Skin of body (tissue), 2 donors: Measurements from ENCODE around the gene CAV2. TPM values are rescaled to one million over a fixed set of nuclear protein-coding genes. Genes with fewer than 3 reads are reported as not detected.
A peak's percentile ranks its signal among the peaks of the same experiment; 100 is the strongest.

ENCODE experiments used
- DNase-seq: peaks from one replicate; lab custom pipeline; 2025; lab: John Stamatoyannopoulos, UW
- total RNA-seq: library from RNA; depleted of rRNA; stranded (reverse); fragments of >200 nt; gene quantifications from one replicate; pipeline ENCODE4 v1.2.3, GENCODE V29; 2014

The CAV2 gene
- total RNA-seq, 1 donor from 2014 or later, result 78.6 TPM

DNA sequence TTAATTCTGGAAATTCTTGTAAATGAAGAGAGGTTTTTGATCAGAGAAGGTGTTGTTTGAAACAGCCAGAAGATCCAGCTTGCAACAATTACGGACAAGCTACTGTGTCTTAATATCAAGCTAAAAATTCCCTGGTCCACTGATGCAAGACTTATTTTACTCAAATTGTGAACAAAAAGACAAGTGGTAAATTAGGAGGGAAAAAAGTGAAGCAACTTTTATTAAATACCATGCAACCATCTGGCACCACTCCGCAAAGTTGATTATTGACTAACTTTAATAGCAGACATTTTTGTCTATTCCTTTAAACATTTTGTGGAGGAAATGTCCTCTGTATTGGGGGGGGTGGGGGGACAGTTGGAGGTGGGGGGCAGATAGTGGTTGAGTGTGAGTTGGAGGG lies 5.1 kb upstream of the CAV2 start:
- DNase-seq, result no peak

DNA sequence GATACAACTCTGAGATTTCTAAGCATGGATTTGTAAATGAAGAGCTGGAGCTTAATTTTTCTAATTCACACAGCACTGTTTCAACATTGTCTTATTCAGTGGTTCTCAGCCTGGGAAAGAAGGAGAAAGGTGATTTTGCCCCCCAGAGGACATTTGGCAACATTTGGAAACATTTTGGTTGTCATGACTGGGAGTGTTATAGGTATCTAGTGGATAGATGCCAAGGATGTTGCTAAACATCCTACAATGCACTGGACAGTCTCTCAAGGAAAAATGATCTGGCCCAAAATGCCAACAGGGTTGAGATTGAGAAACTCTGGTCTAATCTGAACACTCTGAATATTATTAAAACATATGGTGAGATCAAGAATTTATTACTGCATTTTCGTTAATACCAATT lies 3.8 kb upstream of the CAV2 start:
- DNase-seq, result no peak

DNA sequence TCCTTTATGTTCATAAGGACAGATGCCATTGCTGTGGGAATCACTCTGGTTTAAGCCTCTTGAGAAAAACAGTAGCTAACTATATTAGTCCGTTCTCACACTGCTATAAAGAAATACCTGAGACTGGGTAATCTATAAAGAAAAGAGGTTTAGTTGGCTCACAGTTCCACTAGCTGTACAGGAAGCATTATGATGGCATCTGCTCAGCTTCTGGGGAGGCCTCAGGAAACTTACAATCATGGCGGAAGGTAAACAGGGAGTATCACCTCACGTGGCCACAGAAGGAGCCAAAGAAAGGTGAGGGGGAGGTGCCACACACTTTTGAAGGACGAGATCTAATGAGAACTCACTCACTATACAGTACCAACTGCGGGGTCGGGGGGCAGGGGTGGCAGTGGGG lies 2.9 kb upstream of the CAV2 start:
- DNase-seq, result no peak

DNA sequence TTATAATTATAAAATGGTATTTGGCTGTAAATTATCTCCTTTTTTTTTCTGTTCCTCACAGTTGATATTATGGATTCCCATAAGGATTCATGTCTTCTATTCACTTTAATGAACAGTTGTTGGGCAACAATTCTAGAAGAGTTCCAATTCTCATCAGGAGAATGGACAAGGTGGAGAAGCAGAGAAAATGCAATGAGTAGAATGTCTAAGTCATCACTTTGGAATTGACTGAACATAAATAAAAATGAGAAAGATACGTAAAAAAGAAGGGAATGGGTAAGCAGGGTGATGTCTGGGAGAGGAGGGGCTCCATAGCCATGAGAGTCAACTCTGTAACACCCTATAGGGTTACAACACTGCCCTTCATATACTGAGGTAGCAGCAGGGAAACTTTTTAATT lies 1.8 kb upstream of the CAV2 start:
- no peak for DNase-seq

DNA sequence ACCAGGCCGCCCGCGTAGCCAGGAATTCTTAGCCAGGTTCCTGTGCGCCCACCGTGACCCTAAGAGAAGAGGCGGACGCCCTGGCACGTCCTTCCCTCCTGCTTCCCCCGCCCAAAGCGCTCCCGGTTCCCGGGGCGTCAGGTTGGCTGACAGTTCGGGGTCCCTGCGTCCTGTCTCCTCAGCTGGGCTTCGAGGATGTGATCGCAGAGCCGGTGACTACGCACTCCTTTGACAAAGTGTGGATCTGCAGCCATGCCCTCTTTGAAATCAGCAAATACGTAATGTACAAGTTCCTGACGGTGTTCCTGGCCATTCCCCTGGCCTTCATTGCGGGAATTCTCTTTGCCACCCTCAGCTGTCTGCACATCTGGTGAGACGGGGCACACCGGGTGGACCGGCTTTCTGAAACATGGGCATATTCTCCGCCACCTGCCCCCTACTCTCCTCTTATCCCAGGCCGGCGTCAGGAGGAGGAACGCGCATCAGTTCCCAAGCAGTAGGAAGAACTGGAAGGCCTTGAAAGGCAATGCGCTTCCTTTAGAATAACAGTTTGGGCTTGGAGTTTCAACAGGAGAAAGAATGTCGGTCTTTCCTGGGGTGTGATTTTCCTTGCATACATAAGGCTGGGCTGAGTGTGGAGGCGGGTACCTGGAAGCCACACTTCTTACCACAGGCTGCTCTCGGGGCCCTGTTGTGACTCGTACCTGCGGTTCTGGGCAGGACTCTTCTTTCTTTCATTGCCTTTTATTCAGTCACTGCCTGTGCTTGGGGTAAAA lies 728 bp downstream of the CAV2 start:
- DNase-seq, result no peak

DNA sequence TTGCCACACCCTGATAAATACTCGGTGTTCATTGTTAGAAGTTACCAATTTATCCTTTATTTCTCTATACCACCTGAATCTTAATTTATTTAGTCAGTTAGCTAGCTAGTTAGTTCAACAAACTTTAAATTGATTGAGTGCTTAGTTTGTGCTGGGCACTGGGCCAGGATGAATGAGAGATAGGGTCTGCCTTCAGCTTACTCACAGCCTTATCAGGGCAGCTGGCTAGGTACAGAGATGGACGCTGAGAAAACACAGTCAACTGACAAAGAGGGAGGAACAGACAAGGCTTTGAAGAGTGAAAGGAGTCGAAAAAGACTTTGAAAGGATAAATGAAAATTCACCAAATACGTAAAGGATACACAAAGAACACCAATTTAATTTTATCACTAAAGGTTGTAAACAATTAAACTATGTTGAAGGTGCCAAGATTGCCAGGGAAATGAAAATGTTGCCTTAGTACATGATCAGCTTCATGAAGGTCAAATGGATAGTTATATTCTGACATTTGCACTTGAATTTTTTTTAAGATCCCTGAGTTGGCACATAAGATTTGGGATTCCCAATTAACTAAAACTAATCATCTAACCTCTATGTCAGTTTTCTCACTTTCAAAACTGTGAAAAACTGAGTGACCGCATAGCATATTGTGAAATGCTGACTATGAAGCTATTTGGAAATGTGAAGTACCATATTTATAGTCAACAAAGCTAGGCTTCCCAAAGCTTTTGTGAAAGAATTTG lies 2.1 kb downstream of the CAV2 start:
- DNase-seq, result no peak

DNA sequence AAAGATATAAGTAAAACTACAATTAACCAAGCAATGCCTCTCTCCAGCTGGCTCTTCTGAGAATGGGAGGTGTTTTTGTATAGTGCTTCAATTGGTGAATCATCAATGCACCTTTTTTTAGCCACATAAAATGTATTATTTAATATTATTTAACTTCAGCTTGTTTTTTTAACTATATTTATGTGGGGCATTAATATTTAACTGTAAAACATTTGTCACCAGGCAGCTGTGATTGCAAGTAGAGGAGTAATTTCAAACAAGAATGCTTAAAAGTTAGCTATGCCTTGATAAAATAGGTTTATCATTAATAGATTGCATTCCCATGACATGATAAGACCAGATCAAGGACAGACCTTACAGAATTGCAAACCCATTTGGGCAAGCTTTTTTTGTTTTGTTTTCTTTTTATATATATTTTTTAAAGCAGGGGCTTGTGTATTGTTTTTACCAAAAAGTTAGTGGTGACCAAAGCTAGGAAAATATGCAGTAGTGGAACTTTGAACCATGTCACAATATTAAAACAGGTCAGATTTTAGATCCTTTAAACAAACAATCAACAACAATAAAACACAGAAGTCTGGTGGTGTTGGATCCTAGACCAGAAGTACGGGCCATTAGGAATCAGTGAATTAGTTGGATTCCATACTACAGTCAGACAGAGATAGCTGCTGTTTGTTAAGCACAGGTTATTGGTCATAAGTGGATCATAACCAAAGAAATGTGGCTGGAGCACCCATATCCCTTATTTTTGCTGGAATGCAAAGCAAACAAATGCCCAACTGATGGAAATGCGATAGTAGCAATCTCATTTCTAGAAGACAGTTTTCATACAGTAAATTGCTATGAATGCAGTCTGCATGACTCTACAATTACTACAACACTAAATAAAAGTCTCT lies 2.9 kb downstream of the CAV2 start:
- DNase-seq, result no peak

DNA sequence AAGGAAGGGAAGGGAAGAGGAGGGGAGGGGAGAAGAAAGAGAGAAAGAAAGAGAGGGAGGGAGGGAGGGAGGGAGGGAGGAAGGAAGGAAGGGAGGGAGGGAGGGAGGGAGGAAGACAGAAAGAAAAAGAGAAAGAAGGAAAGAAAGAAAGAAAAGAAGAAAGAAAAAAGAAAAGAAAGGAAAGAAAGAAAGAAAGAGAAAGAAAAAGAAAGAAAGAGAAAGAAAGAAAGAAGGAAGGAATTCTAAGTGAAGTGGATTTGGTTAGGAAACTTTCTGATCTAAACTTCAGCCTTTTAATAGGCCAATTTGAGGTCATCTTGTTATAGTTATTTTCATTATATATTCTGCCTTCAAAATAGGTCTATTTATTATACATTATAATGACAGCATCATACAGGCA lies 4.3 kb downstream of the CAV2 start:
- DNase-seq, result no peak

DNA sequence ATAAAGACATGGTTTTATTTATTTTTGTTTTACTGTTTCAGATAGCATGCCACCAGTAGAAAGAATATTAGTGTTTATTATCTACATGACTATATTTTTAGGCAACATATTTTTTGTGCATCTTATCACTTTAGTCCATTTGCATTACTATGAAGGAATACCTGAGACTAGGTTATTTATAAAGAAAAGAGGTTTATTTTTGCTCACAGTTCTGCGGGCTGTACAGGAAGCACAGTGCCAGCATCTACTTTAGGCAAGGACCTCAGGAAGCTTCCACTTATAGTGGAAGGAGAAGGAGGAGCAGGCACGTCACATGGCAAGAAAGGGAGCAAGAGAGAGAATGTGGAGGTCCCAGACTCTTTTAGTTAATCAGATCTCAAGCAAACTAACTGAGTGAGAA lies 5.7 kb downstream of the CAV2 start:
- DNase-seq, result no peak

DNA sequence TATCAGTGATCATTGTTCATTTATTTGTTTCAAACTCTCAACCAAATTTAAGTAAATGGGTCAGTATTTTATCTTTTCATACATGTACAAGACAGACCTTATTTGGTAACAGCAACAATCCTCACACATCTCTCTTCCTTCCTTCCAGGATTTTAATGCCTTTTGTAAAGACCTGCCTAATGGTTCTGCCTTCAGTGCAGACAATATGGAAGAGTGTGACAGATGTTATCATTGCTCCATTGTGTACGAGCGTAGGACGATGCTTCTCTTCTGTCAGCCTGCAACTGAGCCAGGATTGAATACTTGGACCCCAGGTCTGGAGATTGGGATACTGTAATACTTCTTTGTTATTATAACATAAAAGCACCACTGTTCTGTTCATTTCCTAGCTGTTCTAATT lies 6.3 kb downstream of the CAV2 start:
- no peak for DNase-seq

DNA sequence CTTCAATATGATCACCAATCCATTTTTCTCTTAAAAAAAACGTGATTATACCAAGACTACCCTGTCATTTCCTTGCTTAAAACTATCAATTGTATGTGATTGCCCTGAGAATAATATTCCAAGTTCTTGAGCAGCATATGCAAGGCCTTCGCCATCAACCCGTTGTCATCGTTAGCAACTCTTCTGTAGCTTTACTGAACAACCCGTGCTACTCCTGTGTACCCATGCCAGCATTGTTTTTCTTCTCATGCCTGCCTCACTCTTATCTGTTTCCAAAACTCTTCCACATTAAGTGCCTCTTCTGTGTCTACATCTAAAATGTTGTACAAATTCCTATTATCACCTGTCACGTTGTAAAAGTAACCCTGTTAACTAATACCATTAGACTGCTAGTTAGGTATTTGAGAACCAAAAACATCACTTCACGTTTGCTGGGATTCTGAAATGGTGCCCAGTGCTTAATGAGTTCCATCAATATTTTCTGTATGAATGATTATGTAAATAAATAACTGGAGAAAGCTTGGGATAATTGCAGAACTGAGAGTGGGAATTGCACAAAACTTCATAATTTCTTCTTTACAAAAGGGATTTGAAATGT lies 10.5 kb downstream of the CAV2 start:
- DNase-seq, result no peak

DNA sequence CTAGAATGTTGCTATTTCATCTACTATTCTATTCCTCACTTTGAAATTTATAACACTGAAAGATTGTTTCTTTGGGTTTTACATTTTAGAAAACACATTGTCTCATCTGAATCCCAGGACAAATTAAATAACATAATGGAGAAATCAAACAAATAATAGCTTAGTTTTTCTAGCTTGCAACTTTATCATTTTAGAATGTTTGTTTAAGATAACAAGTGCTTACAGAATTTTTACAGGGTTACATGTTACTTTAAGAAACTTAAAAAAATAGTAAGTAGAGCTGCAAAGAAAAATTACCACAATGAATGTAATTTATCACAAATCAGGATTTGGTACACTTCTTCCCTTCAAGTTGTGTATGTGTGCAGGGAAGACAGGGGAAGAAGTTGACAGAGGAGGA lies 11.3 kb downstream of the CAV2 start:
- DNase-seq, result no peak

DNA sequence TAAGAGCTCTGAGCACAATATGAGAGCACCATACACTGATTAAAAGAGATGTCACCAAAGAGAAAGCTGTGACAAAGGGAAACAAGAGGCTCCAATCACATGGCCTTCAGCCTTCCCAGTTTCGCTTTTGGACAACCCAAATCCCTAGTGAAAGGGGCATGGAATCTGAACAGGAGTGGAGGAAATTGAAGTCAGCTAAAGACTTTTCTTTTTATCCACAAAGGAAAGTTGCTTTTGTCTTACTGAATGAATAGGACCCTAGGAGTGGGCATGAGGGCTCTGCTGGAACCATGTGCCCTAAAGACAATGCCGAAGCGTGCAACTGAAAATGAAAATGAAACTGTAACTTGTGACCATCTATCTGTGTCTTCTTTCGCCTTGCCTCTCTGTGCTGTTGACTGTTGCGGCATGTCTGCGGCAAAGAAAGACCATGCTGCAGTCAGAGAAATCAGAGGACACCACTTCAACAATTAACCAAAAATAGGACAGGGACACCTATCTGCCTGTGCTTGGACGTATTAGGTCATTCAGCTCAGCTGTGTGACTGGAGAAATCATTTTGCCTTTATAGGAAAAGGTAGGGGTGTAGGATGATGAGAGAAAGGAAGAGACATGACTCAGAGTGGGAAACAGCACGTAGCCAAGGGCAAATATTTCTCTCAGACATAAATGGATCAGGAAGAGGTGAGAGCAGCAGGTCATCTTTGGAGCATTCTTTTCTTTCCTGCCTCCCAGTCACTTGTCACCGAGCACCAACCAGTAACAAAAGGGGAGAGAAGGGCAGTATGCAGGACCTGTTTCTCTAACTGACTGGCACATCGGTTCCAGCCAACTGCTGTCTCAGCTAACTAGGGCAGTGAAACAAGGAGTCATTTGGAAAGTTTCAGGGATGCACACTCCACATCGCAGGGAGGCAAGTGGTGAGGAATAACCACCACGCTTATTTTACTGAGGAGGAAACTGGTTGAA lies 12.3 kb downstream of the CAV2 start:
- DNase-seq, result peak; percentile 43

DNA sequence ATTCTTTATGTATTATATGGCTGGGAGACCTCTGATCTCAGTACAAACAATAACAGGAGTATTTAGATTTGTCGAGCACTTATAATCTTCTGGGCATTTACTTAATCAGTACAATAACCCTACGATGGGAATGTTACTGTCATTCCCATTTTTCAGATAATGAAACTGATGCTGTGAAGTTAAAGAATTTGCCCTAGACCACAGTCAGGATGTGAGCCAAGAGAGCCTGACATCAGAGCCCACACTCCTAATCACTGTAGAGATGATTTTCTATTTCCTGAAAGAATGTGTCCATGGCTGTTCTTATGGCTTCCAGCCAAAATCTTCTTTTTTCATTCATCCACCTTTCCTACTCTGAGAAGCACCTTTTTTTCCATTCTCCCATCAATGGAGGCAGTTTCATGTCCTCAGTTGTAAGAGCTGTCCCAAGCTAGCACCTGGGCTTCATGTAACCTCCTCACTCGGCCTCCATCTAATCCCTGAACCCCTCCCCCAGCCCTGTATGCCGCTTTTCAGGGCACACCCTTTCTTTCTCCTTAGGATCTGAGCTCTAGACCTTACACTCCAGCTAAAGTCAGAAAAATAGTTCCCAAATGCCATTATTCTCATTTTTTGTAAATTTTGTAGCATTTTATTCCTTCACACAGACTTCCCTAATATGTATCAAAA lies 13.1 kb downstream of the CAV2 start:
- DNase-seq, result no peak

DNA sequence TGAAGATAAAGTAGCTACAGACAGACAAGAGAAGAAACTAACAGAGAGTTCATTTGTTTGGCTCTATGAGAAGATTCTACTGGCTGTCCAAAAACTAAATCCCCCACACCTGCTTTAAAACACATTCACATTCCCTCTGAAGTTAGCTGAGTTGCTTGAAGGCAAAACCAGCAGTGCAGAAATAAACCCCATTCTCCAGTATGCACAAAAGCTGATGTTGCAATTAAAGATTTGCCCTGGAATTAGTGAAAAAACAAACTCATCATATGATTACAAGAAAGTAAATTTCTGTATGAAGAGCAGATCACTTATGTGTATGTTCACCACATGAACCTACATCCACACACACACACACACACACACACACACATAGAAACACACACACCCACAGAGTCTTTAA lies 16.0 kb downstream of the CAV2 start:
- DNase-seq, result no peak

DNA sequence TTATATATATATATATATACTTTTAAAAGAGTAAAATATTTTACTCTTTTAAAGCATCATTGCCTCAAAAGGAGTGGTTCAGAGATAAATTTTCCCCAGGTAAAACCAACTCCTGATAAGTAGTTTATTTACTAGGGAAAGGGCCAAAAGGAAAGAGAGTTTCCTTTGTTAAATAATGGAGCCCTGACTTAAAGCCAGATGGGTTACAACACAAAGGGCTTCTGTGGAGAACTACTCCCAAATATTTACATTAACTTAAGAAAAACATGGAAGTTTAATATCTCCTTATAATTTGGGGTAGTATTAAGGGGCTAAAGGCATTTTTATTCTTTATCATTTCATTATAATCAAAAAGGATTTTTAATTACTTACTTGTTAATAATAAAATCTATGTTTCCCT lies 16.8 kb downstream of the CAV2 start:
- no peak for DNase-seq

DNA sequence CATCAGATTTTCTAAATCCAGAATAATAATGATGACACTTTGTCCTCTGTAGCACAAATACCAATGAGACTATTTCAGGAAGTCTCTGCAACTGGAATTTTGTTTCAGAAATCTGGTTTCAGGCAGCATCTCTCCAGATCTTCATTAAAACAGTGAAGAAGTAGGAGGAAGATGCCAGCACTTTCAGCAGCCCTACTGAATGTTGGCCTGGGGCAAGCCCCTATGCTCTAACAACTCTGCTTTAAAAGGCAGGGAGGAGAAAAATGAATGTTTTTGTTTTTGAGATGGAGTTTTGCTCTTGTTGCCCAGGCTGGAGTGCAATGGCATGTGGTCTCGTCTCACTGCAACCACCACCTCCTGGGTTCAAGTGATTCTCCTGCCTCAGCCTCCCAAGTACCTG lies 18.1 kb downstream of the CAV2 start:
- DNase-seq, result no peak

DNA sequence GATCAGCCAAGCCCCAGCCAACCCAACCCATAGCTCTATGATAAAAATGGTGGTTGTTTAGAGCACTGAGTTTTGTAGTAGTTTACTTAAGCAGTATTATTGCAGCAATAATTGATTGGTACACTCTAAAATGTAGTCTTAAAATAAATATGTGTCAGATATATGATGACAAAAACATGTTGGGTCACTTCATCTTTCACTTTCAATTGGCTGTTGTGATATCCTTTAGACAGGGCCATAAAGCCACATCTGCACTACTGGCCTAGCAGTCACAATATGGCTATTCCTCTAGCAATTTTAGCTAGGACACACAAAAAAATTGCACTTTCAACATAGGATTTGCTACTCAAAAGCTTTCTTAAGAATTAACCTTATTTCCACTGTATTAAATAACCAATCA lies 19.4 kb downstream of the CAV2 start:
- no peak for DNase-seq

DNA sequence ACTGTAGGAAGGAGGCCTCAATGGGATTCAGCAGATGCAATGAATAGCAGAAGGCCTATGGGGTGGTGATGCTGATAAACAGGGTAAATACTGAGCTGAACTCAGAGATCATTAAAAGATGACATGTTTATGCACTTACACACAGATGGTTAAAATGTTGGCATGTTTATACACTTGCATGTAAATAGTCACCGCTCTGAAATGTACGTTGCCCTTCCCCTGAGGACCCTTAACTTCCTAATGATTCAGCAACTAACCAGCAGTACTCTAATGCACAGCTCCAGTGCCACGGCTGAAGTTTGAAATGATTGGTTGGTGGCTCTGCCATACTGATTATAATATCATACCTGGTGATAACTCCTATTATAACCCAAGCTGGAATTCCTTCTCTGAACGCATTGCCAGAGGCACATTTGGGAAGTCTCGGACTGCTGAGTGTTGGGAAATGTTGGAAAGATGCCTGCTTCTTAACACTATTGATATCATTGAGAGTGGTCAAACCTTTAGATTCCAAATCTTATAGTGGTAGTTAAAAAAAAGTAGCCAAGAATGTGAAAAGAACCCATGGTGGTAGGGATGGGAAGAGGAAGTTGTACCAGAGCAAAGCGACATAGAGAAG lies 21.6 kb downstream of the CAV2 start:
- no peak for DNase-seq

DNA sequence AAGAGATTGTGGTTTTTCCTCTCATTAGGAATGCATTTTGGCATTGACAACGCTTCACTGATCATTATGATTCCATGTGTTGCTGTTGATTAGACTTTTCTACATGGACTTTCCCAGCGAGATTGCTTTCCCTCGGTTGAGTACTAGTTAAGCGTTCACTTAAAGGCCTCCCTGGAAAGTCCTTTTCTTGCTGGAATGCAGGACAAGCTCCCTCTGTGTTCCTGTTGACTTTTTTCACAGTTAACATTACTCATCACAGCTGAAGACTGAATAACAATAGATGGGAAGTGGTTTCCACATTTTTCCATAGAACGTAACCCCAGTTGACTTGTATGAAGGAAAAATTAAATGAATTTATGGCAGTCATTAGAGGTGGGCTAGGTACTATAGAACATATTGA lies 22.7 kb downstream of the CAV2 start:
- DNase-seq, result peak; percentile 18
